GM21529 (cell line): ENCODE data around the gene XDH.

Source experiments
- ATAC-seq: cut with Tn5 transposase; IDR thresholded peaks from one replicate; pipeline ENCODE4 v1.9.1; 2021; ENCODE audit not compliant: unreplicated experiment

Gene XDH

DNA sequence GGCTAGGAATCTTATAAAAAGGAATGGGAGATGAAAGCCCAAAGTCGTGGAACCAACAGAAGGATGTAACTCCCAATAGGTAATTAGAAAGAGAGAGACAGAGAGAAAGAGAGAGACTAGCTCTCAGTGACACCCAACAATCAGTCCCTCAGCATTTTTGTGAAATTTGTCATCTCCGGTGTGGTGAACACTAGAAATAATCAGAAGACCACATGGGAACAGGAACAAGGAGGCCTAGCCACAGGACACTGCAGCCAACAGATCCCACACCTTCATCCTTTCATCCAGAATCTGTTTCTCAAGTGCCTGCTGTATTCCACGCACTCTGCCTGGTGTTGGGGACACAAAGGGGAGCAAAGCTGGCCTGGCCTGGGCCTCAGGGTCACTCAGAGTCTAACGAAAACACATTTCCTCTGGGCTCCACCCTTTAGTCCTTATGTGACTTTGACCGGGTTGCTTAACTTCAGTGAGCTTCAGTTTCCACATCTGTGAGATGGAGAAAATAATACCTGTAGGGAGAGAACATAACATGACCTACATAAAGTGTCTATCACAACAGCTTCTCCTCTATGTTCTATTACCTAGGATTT is 127.5 kb downstream of the XDH start:
- no peak for ATAC-seq

DNA sequence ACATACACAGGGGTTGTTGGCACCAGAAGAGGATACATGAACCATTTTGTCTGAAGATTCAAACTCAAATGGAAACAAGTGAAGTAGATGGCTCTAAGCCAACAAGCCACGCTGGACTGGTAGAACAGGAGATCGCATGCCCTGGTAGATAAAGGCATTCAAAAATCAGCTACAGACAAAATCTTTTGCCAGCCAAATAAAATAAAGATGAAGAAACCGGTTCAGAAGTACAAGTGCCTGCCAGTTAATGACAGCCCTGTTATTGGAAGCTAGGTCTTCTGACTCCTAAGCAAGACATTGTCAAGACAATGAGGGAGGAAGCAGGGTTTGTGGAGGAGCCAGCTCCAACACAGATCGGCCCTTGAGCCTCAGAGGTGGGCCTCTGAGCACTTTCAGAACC is 128.3 kb downstream of the XDH start:
- no peak for ATAC-seq
